ENCODE results near the gene UROC1.

- TF ChIP-seq CTCF (IDR thresholded peaks at IDR 0.05): no peak
- no peak for TF ChIP-seq POLR2A (IDR thresholded peaks at IDR 0.05)
Observed at GRCh38 chr3:126469479-126469878, 48.1 kb downstream of the UROC1 start.
